Thyroid gland (tissue), 4 donors: Measurements from ENCODE around the gene ZNF837.

ENCODE experiments used
- CTCF ChIP-seq, 6 experiments: fragments of 200-600 bp in 3 of 6; fragments of 450-650 bp in 3 of 6; sonication (generic) in 3 of 6; IDR thresholded peaks; one replicate each; pipeline ENCODE4 v1.5.1; 2016 to 2019; ENCODE audit warnings: antibody characterized with exemption in 6 of 6, mild to moderate bottlenecking in 2 of 6, inconsistent platforms in 1 of 6, moderate library complexity in 1 of 6
- POLR2A ChIP-seq, 2 donors: fragments of 450-650 bp; IDR thresholded peaks; one replicate each; pipeline ENCODE4 v1.6.1; 2017; ENCODE audit warnings: antibody characterized with exemption in 2 of 2, mild to moderate bottlenecking in 2 of 2, moderate library complexity in 1 of 2

- TF ChIP-seq CTCF (IDR thresholded peaks at IDR 0.05) = no peak
- TF ChIP-seq POLR2A (IDR thresholded peaks at IDR 0.05) = no peak
These were observed 6.6 kb downstream of the ZNF837 start for GRCh38 chr19:58374200-58374599.
